Putamen (tissue), 1 donor: Measurements from ENCODE around the gene GDF7.

ENCODE experiments used
- DNase-seq: peaks from one replicate; pipeline ENCODE4 v3.0.0-alpha.2; 2016; ENCODE audit warnings: low spot score

The GDF7 gene

GRCh38 chr2:20645301-20645701 is 21.6 kb upstream of the GDF7 start:
- no peak for DNase-seq

GRCh38 chr2:20645761-20646160 is 21.2 kb upstream of the GDF7 start:
- DNase-seq: no peak

DNA sequence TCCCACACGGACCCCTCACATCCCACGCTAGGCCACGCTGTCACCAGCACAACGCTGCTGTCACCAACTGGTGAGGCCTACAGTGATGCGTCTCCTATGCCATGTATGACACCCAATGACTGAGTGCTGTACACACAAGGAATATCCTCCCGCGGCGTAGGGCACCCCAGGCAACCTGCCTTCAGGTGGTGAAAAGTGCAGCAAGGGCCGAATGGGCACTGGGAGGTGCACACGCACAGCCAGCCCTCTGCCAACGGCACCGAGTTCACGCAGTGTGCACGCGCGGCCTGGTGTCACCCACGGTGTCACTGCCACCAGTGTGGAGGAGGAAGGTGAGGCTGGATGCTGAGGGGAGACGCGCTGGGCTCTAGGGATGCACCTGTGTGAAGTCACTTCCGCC is 20.5 kb upstream of the GDF7 start:
- DNase-seq: no peak

- no peak for DNase-seq
Measured at GRCh38 chr2:20647211-20647610, 19.7 kb upstream of the GDF7 start.

GRCh38 chr2:20647738-20648137 is 19.2 kb upstream of the GDF7 start:
- DNase-seq: no peak

DNA sequence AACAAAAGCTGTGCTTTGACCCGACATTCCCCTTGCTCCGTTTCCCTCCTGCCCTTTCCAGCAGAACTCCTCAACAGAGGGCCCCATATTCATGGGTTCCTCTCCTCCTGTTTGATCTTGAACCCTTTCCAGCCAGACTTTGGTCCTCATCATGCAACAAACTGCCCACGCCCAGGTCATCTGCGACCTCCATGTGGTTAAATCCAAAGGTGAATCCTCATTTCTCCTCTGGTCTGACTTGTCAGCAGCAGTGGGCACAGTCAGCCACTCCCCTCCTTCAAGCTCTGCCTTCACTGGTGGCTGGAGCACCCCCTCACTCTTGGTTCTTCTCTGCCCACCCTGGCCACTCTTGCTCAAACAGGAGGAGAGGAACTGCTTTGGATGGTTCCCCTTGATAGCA is 18.7 kb upstream of the GDF7 start:
- DNase-seq: no peak

GRCh38 chr2:20648831-20649230 is 18.1 kb upstream of the GDF7 start:
- no peak for DNase-seq

- no peak for DNase-seq
Measured at GRCh38 chr2:20649576-20649975, 17.4 kb upstream of the GDF7 start.

- no peak for DNase-seq
Measured at GRCh38 chr2:20649976-20650375, 17.0 kb upstream of the GDF7 start.

- no peak for DNase-seq
Measured at GRCh38 chr2:20650393-20650876, 16.5 kb upstream of the GDF7 start.

DNA sequence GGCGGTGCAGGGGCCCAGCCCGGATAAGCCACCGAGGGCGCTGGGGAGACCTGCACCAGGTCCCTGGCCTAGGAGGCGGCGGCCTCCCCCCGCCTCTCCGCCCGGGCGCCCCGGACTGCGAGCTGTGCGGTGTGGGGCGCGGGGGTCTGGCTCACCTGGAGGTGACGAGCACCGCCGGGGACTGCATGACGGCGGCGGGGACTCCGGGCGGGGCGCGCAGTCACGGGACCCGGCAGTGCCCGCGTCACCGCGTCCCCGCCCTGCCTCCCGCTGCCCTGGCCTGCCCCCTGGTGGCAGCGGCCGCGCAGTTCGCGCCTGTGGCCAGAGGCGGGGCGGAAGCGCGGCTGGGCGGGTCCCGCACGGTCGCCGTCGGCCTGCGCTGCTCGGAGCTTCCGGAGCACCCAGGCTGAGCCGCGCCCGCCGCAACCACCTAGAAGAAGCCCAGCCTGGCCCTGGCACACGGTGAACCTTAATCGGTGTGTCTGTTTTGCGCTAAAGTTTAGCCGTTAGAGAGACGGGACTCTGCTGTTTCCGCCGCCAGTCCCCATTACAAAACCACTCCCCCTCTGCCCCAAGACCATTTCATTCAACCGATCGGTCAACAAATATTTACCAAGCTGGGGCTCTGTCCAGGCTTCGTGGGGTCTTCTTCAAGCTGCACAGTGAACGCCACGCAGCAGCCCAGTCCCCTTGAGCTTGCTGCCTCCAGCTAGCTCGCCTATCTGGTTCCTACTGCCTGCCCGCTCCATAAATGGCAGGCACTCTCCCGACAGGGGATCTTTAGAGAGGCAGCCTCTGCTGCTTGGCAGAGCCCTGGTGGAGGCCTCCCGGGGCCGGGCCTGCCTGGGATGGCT is 15.8 kb upstream of the GDF7 start, which contains the start of gene HS1BP3:
Gene HS1BP3, minus strand, starts transcription at position 222 of the 854 bp plus-strand sequence. Its CDS starts 35 bp downstream, at position 187.
- peak; percentile 87 for DNase-seq

- DNase-seq: no peak
Measured at GRCh38 chr2:20651731-20652099, 15.2 kb upstream of the GDF7 start.

- no peak for DNase-seq
Measured at GRCh38 chr2:20652141-20652540, 14.8 kb upstream of the GDF7 start.

DNA sequence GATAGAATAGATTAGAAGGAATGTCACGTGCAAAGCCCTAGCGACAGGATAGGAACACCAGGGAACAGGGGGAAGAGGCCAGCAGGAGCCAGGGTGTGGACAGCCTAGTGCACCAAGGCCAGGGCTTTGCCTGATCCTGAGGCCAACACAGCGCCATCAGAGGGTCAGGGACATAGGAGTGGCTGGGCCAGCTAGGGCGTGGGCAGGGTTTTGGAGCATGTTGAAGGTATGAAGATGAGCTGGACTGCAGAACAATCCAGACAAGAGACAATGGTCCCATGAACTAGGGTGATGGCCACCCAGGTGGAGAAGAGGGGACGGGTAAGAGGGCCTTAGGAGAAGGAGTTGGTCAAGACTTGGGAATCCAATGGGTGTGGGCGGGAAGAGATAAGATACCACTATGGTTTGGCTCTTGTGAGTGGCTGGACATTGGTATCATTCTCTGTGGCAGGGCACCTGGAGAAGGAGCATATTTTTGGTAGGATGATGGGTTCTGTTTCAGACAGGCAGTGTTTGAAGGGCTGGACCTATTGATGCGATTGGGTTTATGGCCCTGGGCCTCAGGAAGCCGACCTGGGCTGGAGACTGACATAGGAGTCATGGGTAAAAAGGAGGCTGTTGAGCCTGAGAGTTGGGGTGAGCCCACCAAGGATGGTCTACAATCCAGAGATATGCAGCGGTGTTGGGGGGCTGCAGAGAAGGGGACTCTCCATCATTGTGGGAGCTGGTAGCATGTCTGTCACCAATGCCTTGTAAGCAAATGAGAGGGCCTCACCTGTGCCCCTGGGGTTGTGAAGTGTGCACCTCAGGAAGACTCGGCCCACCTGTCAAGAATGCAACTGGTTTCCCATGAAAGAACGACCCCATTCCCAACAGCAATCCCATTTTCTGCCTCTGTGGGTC is 14.0 kb upstream of the GDF7 start:
- DNase-seq: no peak

GRCh38 chr2:20653695-20654534 is 13.0 kb upstream of the GDF7 start:
- DNase-seq: no peak

DNA sequence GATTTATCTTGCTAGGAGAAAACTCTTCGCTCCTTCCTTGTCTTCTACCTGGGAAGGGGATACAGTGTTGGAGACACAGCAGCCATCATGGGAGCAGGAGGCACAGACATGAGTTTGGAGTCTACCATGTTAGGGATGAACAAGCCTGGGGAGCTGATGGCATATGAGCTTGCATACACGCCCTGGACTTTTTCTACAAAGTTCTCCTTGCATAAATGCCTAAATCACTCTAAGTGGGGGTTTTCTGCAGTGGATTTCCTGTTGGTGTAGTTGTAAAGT is 12.5 kb upstream of the GDF7 start:
- no peak for DNase-seq

DNA sequence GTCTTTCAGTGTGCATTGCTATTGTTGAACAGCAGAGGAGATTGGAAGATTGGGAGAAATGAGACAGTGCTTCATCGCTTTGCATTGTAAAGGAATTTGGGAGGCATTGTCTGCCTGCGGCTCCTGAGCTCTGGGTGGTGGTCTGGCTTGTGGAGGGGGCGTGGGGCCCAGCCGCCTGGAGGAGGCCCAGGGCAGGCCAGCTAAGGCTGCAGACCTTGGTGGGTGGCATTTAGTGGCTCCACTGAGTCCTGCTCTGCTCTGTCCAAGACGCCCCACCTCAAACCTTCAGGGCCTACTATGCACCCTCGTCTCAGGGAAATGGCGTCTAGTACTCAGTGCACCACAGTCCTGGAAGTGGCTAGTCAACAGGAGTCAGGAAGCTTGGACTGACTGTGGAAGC is 10.4 kb upstream of the GDF7 start:
- no peak for DNase-seq

GRCh38 chr2:20657522-20658235 is 9.3 kb upstream of the GDF7 start:
- no peak for DNase-seq

GRCh38 chr2:20660506-20661420 is 6.2 kb upstream of the GDF7 start:
- DNase-seq: no peak
